Measurements from ENCODE around the gene NPEPL1.

The NPEPL1 gene

DNA sequence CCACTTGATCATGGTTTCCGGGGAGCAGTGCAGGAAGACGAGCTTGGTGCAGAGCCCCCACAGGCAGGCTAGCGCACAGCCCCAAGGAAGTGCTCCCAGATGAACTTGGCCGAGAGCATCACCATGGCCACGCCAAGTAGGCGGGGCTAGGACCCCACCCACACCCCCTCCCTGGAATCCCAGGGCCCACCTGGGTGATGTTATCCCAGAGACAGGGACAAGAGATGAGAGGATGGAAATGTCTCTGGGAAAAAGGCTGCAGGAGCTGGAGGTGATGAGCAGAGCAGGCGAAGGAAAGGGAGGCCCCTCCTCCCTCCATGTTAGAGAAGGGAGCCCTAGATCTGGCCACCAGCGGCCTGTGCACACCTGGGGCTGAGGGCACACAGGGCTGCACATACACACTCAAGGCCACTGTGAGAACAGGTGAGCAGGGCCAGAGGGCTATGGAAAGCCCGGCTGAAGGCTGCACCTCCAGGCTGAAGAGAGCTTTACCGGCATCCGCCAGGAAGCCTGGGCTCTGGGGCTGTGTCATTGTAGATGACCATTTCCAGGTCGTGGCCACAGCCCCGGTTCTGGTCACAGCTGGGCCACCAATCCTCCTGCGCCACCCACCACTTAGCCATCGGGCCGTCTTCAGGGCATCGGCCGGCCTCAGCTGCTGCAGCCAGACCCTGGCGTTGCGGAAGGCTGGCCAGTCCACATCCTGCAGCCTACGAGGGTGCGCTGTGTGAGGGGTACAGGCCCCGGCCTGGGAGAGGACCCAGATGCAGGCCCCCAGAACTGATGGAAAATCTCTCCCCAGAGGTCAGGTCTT, 24.9 kb downstream of the NPEPL1 start:
- no peak overlapping the region for H3K4me3 ChIP-seq (ENCODE audit: low read depth, low read length)
- no peak for TF ChIP-seq CTCF (IDR thresholded peaks at IDR 0.05; ENCODE audit: low read depth, low read length)

DNA sequence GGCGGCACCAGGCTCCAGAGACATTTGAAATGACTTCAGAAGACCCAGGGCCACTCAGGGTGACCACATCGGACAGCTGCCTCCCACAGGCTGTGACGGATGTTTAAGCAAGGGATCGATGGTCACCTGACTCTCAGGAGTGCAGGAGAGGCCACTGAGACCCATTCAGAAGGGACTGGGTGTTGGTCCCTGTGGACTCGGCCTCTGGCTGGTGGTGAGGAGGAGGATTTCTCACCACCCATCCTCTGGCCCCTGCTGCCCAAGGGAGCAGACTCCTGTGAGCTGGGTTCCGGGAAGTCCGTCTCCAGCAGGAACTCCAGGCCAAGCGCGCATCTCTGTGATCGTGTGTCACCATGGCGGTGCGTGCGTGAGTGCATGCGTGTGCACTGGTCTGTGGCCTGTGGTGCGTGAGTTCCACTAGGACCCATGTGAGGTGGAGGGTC, 25.5 kb downstream of the NPEPL1 start:
- no peak for TF ChIP-seq CTCF (IDR thresholded peaks at IDR 0.05; ENCODE audit: low read depth, low read length)

GRCh38 chr20:58718729-58719128, 26.1 kb downstream of the NPEPL1 start:
- H3K4me3 ChIP-seq (ENCODE audit: low read depth, low read length), result no peak overlapping the region
- TF ChIP-seq CTCF (IDR thresholded peaks at IDR 0.05; ENCODE audit: low read depth, low read length), result no peak

More for the DNA sequence above, 25.5 kb downstream of the NPEPL1 start:
- no peak overlapping the region for H3K4me3 ChIP-seq (ENCODE audit: low read depth, low read length)

- TF ChIP-seq CTCF (IDR thresholded peaks at IDR 0.05; ENCODE audit: low read depth, low read length), result no peak
- H3K4me3 ChIP-seq (ENCODE audit: low read depth, low read length), result no peak overlapping the region
Observed at GRCh38 chr20:58719258-58719657, 26.7 kb downstream of the NPEPL1 start.

DNA sequence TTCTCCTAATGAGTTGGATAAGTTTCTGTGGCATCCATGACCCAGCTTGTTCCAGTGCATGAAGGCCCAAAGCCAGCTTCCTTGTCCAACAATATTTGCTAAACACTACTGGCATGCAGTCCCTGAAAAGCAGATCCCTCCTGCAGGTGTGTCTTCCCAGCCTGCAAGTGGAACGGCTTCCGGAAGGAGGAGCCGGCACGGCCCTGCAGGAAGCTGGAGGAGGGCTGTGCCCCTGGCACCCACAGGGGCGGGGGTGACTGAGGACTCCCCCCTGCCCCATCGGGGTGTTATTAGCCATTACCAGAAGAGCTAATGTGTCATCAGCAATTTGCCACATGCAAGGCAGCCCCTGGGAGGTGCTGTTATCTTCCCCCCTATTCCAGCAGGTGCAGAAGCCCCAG, 27.4 kb downstream of the NPEPL1 start:
- H3K4me3 ChIP-seq (ENCODE audit: low read depth, low read length), result no peak overlapping the region
- no peak for TF ChIP-seq CTCF (IDR thresholded peaks at IDR 0.05; ENCODE audit: low read depth, low read length)

DNA sequence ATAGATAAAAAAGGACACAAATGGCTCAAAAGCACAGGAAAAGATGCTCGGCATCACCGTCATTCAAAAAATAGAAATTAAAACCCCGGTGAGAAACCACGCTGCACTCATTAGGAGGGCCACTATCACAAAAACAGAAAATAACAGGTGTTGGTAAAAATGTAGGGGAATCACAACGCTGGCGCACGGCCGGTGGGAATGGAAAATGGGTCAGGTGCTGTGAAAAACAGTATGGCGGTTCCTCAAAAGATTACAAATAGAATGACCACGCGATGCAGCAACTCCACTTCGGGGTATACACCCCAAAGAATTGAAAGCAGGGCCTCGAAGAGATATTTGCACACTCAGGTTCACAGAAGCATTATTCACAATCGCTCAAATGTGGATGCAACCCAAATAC, 28.3 kb downstream of the NPEPL1 start:
- no peak overlapping the region for H3K4me3 ChIP-seq (ENCODE audit: low read depth, low read length)
- TF ChIP-seq CTCF (IDR thresholded peaks at IDR 0.05; ENCODE audit: low read depth, low read length), result no peak

DNA sequence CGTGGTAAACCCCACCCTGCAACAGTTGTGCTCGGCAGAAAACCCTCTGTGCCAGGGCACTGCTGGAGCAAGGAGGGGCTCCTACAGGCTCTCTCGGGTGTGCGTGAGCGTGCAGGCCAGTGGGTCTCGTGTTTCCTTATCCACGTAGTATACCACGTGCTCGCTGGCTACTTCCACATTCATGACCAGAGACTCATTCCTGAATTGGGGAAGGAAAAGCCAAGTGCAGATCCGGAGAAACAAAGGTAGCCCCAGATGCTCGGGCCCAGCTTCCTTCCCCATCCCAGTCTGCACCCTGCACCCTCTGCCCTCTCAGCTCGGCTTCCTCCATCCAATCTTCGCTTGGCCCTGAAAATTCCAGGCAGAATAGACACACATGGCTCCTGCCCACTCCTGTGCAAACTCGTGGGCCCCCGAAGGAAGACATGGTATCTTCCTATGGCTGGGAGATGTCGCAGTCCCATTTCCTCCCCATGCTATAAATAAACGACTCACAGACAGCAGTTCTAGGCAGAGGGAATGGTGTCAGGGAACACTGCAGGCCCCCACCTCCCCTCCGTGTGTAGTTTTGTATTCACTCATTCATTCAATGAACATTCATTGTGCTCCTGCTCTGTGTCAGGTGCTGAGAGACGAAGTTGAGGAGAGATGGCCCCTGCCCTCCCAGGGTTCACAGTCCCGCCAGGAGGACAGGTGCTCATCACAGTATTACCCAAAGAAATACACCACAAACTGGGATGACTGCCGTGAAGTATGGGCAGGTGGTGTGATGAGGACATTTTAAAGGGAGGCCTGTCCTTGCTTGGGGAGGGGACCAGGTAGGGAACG, 29.6 kb downstream of the NPEPL1 start:
- TF ChIP-seq CTCF (IDR thresholded peaks at IDR 0.05; ENCODE audit: low read depth, low read length), result no peak
- H3K4me3 ChIP-seq (ENCODE audit: low read depth, low read length), result no peak overlapping the region

All from WI38 (cell line).